GM20431 (cell line): Measurements from ENCODE around the gene MLF2.

Source experiments
- in situ Hi-C: fragments of 300-500 bp; cut with MseI, MboI; formaldehyde crosslinking; loops from one replicate; pipeline ENCODE4 v1.15.0; 2020; ENCODE audit warnings: low sequenced_read_pairs; ENCODE audit not compliant: unreplicated experiment

MLF2 gene

GRCh38 chr12:6778574-6779550 lies 25.9 kb upstream of the MLF2 start:
- in situ Hi-C loops: no loop called here

GRCh38 chr12:6778217-6778573 lies 25.3 kb upstream of the MLF2 start:
- in situ Hi-C loops: no loop called here

DNA sequence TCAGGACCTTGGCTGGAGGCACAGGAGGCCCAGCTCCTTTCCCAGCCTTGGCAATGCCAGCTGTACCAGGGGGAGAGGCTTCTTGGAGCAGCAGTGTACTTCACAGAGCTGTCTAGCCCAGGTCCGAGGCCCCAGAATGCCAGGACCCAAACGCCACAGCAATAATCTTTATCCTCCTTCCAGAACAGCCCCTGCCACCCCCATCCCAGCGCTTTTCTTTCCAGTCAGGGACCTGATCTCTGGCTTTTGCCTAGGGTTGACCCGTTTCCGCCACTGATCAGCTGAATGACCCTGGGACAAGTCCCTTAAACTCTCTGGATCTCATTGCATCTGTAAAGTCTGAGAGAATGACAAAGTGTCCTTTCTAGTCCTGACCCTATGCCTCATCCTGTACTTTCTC lies 24.4 kb upstream of the MLF2 start:
- in situ Hi-C loops: no loop called here

DNA sequence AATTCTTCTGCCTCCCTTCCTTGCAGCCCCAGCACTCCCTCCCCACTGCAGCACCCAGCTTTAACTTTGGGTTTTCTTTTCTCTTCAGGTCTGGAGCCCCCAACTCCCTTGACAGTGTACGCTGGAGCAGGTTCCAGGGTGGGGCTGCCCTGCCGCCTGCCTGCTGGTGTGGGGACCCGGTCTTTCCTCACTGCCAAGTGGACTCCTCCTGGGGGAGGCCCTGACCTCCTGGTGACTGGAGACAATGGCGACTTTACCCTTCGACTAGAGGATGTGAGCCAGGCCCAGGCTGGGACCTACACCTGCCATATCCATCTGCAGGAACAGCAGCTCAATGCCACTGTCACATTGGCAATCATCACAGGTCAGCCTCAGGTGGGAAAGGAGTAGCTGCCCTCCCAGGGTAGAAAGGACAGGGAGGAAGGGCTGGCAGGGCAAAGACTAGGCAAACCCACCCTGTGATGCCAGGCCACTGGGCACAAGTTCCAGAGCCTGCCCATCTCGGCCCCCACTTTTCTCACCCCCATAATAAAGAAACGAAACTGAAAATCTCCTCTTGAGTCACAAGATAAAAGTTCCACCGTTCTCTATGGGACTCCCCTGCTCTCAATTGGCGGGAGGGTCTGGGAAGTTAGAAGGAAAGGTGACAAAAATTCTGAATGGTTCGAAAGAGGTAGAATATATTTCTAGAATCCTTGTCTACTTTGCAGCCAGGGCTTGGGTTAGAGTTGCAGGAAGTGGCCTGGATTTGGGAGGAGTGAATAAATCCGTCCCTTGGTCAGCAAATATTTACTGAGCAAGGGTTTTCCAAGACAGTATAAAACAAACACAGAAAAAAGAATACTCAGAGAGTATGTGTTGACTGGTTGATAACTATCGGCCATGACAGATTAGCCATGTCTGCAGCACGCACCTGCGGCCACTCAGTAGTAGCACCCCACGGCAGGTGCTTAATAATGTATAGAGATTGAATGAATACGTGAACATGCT lies 22.5 kb upstream of the MLF2 start:
- in situ Hi-C loops: no loop called here

- in situ Hi-C loops: no loop called here
Observed at GRCh38 chr12:6774499-6775062, 21.6 kb upstream of the MLF2 start.

DNA sequence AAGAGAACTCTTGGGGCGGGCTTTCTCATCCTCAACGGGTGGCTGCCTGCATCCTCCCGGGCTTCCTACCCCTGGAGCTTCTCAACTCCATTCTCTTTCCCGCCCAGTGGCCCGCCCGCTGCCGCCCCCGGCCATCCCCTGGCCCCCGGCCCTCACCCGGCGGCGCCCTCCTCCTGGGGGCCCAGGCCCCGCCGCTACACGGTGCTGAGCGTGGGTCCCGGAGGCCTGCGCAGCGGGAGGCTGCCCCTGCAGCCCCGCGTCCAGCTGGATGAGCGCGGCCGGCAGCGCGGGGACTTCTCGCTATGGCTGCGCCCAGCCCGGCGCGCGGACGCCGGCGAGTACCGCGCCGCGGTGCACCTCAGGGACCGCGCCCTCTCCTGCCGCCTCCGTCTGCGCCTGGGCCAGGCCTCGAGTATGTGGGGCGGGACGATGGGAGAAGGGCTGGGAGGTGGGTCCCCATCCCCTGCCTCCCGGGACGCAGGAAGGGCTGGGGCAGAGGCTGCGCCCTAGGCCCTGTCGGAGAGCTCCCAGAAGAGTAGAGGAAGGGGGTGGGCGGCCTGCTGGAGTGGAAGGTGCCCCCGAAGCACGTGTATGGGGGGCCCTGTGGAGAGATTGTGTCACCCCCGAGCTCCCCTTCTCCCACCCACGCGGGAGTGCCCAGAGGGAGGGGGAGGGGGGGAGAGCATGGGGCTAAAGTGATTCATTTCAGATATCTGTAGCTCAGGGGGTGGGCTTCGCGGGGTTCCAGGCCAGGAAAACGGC lies 20.8 kb upstream of the MLF2 start:
- in situ Hi-C loops: no loop called here

GRCh38 chr12:6772726-6773589 lies 20.0 kb upstream of the MLF2 start:
- in situ Hi-C loops: no loop called here

DNA sequence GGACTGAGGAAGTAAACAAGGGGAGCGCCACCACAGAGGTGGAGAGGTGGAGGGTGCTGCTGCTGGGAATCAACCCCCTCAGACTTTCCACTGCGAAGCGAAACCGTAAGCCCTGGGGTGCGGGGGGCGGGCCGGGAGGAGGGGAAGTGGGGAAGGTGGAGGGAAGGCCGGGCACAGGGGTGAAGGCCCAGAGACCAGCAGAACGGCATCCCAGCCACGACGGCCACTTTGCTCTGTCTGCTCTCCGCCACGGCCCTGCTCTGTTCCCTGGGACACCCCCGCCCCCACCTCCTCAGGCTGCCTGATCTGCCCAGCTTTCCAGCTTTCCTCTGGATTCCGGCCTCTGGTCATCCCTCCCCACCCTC lies 19.4 kb upstream of the MLF2 start, which contains the start of gene LAG3:
Gene LAG3, plus strand, starts transcription at position 190 of the 365 bp plus-strand sequence. CDS start 333 bp downstream, outside the sequence.
- in situ Hi-C loops: no loop called here

DNA sequence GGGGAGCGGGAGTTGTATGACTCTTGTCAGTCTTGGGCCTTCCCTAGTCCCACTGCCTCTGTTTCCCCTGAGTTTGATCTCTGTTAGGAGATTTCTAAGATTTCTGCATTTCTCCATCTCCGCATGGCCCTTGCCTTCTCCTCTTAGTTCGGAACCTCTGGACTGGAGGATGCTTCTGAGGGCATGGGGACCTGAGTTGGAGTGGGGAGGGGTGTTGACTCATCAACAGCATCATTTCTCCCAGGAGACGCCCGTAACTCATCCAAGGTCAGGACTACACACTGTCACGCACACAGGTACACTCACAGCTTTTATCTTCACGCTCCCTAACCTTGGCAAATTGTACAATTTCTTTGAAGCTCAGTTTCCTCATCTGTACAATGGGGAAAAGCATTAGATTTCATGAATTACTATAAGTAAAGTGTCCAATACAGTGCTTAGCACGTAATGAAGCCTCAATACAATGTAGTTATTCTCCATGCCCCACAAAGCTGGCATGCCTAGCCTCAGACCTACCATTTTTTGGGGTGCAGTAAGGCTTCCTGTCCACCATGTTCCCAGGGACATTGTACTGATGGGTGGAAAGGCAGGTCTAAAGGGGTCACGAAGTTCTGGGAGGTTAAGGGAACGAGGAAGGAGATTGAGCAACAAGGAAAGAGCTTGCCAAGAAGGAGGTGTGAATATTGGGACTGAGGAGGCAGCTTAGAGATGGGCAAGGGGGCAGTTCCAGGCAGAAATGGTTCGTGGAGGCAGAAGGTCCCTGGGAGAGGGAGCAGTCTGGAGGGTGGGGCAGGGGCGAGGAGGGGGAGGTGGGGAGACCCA lies 18.8 kb upstream of the MLF2 start:
- in situ Hi-C loops: no loop called here

GRCh38 chr12:6771091-6771495 lies 18.2 kb upstream of the MLF2 start:
- in situ Hi-C loops: no loop called here

GRCh38 chr12:6770600-6770999 lies 17.7 kb upstream of the MLF2 start:
- in situ Hi-C loops: no loop called here

DNA sequence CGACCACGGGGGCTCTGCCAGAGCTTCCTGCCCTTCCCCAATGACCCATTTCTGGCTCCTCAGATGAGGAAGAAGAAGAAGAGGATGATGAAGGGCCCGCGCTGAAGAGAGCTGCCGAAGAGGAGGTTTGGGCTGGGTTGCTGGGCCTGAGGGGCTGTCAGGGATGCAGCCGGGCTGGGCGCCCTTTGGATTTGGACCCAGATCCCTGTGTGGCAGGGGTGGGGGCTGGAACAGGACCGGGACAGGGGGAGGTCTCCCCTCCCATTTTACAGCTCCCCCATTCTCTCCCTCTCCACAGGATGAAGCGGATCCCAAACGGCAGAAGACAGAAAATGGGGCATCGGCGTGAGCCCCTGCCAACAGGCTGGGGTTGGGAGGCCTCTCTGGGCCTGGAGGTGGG lies 17.2 kb upstream of the MLF2 start:
- in situ Hi-C loops: no loop called here

DNA sequence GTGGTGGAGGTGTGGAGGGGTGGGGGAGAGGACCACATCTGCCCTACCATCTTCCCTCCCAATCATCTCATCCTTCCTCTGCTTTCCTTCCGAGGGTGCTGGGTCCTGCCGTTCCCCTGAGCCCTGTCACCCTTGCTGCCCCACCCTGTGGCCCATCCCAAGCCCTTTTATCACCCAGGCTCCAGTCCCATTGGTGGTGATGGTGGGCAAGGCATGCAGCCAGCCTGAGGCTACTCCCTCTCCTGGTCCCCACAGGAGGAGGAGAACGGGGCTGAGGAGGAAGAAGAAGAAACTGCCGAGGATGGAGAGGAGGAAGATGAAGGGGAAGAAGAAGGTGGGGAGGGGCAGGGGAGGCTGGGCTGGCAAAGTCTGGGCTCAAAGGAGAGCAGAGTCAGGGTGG lies 16.7 kb upstream of the MLF2 start:
- in situ Hi-C loops: no loop called here

DNA sequence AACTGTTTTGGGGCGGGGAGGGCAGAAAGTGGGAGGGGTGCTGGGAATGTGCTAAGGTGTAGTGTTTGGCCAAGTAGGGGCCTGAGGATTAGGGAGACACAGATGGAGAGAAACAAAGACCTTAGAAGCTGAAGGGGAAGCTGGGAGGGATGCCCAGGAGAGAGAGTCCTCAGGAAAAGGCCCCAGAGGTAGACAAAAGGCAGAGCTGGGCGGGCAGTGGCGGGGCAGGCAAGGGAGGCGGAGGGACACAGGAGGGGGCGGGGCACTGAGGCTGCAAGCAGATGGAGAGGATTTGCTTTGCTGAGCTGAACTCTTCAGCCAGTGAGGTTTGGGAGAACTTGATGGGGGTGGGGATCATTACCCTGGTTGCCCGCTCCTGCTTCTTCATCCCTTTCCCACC lies 16.0 kb upstream of the MLF2 start:
- in situ Hi-C loops: no loop called here

GRCh38 chr12:6768437-6768914 lies 15.5 kb upstream of the MLF2 start:
- in situ Hi-C loops: no loop called here

DNA sequence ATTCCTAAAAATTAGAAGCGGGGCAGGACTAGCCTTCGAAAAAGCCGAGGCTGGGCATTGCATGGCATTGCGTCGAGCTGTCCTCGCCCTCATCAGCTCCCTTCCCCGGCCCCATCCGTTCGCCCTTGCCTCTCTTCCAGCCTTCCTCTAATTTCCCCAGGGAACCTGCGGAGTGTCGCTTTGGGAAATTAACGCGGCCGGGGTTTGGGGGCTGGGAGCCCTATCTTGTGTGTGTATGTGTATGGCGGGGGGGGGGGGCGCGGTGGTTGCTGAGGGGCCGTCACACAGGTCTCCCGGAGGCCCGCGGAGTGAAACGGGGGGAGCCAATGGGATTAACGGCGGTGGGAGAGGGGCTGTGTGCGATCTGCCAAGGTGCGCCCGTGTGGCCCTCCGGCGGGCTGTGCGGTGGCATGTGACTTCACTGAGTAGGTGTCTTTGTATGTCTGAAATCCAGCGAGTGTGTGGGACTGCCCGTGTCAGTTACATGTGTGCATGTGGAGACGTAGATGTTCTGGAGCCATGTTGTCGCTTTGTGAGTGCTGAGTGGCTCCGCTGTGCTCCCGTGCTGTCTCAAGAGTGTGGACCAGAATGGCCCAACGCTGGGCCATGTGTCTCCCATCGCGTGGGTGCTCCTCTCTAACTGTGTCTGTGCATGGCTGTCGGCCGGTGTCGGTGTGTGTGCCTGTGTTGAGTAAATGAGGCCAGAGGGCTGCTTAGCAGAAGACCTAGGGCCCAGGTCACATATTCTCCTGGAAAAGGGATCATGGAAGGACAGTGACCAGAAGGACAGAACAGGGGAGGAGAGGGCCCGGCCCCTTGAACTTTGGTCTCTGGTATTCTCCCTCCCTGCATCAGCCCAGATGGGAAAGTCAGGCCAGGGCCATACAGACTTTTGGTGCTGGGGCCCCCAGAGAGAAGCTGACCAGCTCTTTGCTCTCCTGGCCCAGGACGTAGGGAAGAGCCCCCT lies 14.7 kb upstream of the MLF2 start:
- in situ Hi-C loops: no loop called here
